T-helper 2 cell (primary cell): ENCODE results near the gene ARHGAP8.
"Not testable (repeated sequence)": the region's sequence is repeated elsewhere in the genome, so short reads cannot be mapped to it uniquely, and the experiment has no call there.

ENCODE experiments used
- DNase-seq, 5 experiments: peaks; one replicate each; pipeline versions ENCODE4 v3.0.0 to v3.0.0-alpha.2; 2012 to 2022

ARHGAP8 gene

GRCh38 chr22:44776605-44777363 is 24.4 kb downstream of the ARHGAP8 start:
- DNase-seq, result no peak

GRCh38 chr22:44777364-44777755 is 25.0 kb downstream of the ARHGAP8 start:
- DNase-seq, result no peak

GRCh38 chr22:44780876-44781449 is 28.6 kb downstream of the ARHGAP8 start:
- no peak for DNase-seq

- no peak for DNase-seq
Observed at GRCh38 chr22:44782363-44782963, 30.1 kb downstream of the ARHGAP8 start.

- DNase-seq, result no peak
Observed at GRCh38 chr22:44783091-44783490, 30.7 kb downstream of the ARHGAP8 start.

GRCh38 chr22:44783581-44783980 is 31.2 kb downstream of the ARHGAP8 start:
- no peak for DNase-seq

- DNase-seq, result no peak
Observed at GRCh38 chr22:44786136-44786535, 33.8 kb downstream of the ARHGAP8 start.

GRCh38 chr22:44786610-44787009 is 34.2 kb downstream of the ARHGAP8 start:
- no peak for DNase-seq

GRCh38 chr22:44787832-44788231 is 35.5 kb downstream of the ARHGAP8 start:
- no peak for DNase-seq

- no peak for DNase-seq
Observed at GRCh38 chr22:44793106-44793505, 40.7 kb downstream of the ARHGAP8 start.

- DNase-seq, result no peak
Observed at GRCh38 chr22:44793506-44794172, 41.3 kb downstream of the ARHGAP8 start.

GRCh38 chr22:44795701-44796630 is 43.6 kb downstream of the ARHGAP8 start:
- no peak for DNase-seq

- no peak for DNase-seq
Observed at GRCh38 chr22:44797181-44797725, 44.9 kb downstream of the ARHGAP8 start.

- DNase-seq, result no peak
Observed at GRCh38 chr22:44799077-44799945, 46.9 kb downstream of the ARHGAP8 start.

- DNase-seq, result not testable (repeated sequence)
Observed at GRCh38 chr22:44799946-44800634, 47.7 kb downstream of the ARHGAP8 start.

GRCh38 chr22:44801476-44801875 is 49.1 kb downstream of the ARHGAP8 start:
- no peak for DNase-seq

GRCh38 chr22:44802071-44802700 is 49.8 kb downstream of the ARHGAP8 start:
- no peak for DNase-seq

GRCh38 chr22:44802956-44803355 is 50.6 kb downstream of the ARHGAP8 start:
- no peak for DNase-seq

- no peak for DNase-seq
Observed at GRCh38 chr22:44804327-44804726, 52.0 kb downstream of the ARHGAP8 start.

- DNase-seq, result no peak
Observed at GRCh38 chr22:44805711-44806110, 53.3 kb downstream of the ARHGAP8 start.
